GM18526 (cell line): ENCODE measurements around the gene ERMP1.

Source experiments
- POLR2A ChIP-seq: IDR thresholded peaks from 3 replicates; pipeline ENCODE4 v1.6.1; 2011; ENCODE audit not compliant: insufficient read length; ENCODE audit errors: extremely low read depth

The ERMP1 gene

DNA sequence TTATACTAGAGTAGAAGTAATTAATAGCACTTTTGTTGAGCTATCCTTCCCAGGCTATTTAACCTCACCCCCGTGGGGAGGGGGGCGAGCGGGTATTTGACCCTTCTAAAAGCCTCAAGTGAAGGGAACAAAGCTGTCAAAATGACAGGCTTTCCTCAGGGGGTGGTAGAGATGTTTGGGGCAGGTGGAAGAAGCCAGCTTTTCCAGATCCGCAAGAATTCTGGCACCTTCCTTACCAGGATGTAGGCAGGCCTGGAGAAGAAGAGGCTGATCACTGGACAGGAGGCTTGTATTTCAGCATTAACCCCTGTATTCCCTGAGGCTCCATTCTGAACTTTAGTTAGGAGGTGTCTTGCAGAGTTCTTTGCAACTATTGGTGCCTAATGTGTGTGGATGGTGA, 31.5 kb upstream of the ERMP1 start:
- no peak for TF ChIP-seq POLR2A

DNA sequence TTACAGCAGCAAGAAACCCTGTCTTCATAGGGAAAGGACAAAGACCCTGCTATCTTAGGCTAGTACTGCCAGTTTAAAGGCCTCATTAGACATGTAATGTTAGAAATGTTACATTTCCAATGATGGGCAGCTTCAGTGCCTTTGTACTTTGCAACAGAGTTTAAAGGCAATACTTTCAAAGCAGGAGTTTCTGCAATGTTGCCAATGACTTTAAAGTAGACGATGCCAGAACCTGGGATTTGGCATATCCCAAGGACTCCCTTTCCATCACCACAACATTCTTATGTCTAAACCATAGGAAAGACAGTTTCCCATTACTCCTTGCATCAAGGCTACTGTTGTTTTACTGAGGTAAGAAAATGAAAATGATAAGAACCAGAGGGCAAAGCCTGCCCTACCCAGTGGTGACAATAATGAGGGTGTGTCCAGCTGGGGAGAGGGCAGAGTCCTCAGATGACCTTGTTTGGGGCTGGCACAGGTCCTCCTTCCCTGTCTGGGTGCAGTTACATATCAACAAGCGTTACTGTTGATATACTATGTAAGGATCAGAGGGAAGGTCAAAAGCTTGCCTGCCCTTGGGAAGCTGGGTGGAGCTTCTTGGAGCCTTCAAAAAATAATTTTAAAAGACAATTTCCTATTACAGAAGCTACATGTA, 30.3 kb upstream of the ERMP1 start:
- no peak for TF ChIP-seq POLR2A

DNA sequence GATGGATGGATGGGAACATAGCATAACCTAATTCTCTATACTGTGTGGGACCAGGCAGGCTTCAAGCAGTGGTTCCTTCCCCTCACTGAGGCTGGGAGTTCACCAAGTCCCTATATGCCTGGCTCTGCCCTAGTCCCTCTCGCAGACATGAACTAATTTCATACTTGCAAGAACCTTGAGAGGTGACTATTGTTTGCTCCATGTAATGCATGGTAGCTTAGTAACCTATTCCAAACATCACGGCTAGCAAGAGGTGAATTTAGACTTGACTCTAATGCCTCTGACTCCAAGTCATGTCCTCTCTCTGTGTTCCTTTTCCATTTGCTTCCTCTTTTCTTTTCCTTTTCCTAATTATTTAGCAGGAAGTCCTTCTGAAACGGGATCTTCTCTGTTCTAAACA, 25.9 kb upstream of the ERMP1 start:
- TF ChIP-seq POLR2A = no peak

DNA sequence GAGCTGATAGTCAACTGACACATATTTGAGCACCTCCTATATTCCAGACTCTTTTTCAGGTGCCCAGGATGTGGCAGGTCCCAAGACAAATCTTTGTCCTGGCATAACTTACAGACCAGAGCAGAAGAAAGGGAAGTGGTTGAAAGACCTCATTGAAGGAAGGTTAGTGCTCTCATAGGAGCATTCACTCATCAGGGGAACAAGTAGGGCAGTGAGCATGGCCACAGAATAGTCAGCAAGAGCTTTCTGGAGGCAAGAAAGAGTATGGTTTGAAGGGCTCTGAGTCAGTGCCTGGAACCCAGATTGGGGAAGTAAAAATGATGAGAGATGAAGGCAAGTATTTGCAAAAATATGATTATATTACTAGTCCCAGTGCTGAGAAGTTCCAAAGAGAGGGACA, 25.0 kb upstream of the ERMP1 start:
- no peak for TF ChIP-seq POLR2A

DNA sequence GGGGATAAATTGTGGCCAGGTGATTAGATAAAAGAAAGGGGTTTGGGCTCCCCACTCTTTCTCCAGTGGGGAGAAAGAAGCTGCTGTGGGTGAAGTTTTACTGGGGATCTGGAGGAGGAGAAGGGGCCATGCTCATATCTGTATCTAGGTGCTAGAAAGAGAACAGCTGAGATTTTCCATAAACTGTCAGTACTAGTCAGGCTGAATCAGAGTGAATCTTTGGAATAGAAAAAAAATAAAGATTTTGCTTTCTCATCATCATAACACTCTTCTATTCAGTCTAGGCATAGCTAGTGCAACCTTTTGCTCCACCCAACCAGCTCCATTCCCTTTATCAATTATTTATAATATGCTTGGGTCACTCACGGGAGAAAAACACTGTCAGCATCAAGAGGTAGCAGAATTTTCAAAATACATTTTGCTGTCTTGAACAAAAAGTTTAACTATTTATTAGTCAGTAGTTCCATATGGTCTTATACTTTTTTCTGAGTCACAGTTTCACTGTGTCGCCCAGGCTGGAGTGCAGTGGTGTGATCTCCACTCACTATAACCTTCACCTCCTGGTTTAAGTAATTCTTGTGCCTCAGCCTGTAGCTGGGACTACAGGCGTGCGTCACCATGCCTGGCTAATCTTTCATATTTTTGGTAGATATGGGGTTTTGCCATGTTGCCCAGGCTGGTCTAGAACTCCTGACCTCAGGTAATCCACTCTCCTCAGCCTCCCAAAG, 21.3 kb upstream of the ERMP1 start:
- no peak for TF ChIP-seq POLR2A

DNA sequence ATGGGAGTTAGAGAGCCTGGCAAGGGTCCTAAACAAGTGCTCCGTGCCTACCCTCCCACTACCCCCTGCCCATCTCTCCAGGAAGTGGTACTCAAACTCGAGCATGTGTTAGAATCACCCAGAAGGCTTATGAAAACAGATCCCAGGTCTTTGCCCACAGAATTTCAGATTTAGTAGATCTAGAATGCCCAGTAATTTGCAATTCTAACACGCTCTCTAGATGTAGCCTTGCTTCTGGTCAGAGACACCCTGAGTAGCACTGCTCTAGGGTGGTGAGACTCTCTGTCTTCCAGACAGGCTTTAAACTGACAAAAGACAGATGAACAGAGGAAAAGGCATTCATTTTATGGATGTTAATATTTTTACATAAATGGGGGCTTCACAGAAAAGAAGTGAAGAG, 20.7 kb upstream of the ERMP1 start:
- TF ChIP-seq POLR2A = no peak

DNA sequence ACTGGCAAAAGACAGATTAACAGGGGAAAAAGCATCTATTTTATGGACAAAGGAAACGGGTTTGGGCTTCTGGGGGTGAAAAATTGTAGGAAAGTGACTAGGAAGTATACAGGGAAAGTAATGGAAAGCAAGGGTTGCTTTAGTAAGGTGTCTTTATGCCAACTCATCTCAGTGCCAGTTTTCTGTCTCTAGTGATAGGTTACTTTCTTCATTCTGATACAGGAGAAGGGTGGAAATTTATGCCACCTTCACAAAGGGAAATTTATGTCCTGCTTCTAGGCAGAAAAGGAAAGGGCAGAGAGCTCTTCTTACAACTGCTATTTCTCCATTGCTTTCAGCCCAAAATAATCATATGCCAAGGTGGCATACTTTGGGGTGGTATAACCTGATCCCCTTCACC, 20.1 kb upstream of the ERMP1 start:
- TF ChIP-seq POLR2A = no peak

DNA sequence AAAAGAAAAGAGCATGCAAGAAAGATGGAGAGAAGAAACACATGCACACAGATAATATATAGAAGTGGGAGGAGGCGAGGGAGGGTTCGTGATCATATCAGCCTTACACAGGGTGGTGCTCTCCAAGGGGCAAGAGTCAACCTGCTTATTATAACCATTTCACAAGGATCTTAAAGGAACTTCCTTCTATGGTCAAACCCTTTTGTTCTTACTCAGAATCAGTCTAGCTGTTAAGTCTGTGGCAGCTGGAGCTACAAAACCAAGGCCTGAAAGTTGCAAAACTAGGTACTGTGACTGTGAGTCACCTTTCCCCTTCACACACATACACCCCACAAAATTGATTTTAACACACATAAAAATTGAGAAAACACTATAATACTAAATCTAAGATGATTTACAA, 18.5 kb upstream of the ERMP1 start:
- TF ChIP-seq POLR2A = no peak

DNA sequence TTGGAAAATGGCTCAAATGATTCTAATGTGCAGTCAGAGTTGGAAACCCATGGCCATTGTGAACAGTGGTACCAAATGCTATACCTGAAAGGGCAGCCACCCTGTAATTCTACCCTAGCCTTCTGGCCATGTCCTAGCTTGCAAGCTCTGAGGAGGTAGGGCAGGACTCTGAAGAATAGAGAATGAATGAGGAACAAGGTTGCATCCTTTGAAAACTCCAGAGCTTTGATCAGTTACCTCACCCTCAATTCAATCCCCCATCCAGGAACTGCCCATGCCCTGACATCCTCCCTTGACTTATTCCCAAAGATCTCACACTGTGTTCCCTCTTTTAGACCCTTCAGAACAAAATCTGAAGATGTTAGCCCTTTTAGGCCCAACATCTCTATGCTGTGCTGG, 17.8 kb upstream of the ERMP1 start:
- TF ChIP-seq POLR2A = no peak

DNA sequence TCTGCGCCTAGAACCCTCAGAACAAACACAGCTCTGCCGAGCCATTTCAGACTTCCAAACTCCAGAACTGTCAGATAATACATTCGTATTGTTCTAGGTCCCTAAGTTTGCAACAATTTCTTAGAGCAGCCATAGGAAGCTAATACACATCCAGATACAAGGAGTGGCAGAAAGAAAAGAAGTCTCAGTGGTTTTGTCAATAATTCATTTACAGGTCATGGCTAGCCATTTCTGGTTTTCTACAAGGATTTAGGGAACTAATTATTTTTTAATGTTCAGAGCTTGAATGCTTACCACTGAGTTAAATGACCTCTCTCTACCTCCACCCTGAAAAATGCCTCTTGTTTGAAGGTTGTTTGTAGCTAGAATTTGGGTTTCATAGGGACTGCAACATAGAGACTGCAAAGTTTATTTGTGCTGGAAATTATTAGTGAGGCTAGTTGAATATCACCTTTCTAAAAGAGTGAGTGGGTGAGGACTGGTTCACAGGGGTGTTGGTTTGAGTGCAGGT, 15.5 kb upstream of the ERMP1 start:
- TF ChIP-seq POLR2A = no peak

DNA sequence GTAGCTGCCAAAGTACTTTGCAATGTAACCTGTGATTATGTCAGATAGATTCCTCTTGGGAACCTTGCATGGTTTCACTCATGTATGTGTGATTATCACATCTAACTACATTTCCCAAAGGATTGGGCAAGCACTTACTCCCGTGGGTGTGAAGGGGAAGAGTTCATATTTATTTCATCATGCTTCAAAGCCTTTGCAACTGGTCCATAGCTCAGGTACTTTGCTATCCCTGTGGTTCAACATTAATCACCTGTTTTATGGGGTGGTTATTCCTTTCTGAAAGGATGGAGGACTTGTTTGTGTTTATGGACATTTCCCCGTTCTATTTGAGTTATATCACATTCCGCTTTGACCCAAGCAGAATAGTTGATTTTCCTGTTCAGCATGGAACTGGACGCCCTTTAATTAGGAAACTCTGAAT, 13.6 kb upstream of the ERMP1 start:
- TF ChIP-seq POLR2A = no peak

DNA sequence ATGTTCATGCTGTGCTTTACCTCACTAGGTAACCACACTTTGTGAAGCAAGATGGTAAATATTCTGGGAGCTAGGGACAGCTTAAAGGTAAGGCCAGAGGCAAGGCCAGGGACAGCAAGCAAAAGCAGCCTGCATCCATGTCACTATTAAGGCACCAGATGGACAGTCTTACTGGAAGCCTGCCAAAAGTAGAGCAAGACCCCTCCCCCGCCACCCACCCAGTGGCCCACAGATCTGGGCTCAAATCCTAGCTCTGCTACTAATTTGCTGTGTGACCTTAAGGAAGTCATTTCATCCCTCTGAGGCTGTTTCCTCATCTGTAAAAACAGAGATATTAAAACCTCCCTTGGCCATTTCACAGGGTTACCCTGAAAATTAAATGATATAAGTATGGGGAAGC, 13.2 kb upstream of the ERMP1 start:
- TF ChIP-seq POLR2A = no peak

DNA sequence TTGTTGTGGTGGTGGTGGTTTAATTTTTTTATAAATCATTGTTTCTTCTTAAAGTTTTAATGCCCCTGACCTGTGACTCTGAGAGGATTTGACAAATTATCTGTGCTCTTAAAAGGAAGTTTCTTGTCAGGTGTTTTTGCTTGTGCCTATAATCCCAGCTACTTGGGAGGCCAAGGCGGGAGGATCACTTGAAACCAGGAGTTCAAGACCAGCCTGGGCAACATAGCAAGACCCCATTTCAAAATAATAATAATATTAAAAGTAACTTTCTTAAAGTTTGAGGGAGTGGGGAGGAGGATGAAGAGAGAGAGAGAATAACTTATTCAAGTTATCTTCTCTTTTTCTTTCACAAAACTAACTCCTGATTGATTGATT, 12.2 kb upstream of the ERMP1 start:
- TF ChIP-seq POLR2A = no peak

DNA sequence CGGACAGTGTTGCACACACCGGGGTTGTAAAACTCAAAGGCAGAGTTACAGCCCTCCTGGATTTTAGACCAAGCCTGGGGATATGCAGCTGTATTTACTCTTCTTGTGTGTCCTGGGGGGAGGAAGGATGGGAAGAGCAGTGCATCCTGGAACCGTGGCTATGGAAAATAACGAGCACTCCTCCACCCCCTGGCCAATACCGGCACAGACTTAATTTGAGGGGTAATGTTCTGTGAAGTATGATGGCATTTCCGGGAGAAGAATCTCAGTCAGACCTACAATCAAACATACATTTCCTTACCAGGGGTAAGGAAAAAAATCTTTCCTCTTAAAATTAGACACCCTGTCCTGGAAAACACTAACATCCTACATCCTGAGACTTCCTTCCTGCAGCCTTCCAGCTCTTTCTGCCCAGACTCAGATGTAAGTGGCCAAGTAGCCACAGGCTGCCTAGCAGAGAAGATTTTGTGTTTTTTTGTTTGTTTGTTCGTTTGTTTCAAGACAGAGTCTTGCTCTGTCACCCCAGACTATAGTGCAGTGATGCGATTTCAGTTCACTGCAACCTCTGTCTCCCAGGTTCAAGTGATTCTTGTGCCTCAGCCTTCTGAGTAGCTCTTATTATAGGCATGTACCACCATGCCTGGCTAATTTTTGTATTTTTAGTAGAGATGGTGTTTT, 11.0 kb upstream of the ERMP1 start:
- TF ChIP-seq POLR2A = no peak

DNA sequence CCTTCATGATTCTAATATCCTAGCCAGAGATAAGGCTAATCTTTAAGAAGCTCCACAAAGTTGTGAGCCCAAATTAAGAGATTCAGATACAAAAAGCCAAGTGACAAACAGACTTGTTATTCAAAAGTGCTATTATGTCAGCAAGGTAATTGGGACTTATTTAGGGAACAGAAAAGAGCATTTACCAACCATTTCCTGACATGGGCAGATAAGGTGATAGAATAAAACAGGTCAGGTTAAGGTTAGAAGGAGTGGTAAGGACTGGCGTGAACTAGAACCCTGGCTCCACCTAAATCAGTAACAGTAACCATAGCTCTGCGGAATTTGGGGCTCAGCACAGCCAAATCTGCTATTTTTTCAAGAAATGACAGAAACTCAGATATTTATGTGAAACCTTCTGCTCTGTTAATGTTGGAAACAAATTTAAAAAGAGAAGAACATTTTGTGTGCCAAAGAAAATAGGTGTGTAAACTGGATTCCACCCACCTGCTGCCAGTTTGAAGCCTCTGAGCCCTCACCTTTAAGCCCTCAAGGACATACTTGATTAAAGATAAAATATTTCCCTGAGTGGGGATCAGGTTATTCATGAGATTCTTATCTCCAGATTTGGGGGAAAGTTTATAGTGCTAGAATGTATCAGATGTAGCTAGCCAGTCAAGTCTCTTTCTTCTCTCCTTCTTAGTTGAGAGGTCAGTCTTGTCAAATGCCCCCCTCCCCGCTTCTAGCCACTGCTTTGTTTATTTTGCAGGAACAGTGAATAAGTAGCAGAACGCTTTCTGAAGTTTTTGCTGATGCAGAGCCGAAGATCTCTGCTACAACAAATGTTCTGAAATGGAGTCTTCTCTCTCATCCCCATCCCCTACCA, 10.2 kb upstream of the ERMP1 start:
- no peak for TF ChIP-seq POLR2A

DNA sequence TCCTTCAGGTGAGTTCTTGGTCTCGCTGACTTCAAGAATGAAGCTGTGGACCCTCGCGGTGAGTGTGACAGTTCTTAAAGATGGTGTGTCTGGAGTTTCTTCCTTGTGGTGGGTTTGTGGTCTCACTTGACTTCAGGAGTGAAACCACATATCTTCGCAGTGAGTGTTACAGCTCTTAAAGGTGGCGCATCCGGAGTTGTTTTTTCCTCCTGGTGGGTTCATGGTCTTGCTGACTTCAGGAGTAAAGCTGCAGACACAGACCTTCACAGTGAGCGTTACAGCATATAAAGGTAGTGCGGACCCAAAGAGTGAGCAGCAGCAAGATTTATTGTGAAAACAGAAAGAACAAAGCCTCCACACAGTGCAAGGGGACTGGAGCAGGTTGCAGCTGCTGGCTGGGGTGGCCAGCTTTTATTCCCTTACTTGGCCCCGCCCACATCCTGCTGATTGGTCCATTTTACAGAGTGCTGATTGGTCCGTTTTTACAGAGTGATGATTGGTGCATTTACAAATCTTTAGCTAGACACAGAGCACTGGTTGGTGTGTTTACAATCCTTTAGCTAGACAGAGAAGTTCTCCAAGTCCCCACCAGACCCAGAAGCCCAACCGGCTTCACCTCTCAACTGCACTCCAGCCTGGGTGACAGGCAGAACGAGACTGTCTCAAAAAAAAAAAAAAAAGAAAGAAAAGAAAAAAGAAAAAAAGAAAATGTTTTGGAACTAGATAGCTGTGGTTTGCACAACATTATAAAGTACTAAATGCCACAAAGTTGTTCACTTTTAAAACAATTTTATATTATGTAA, 9.1 kb upstream of the ERMP1 start:
- TF ChIP-seq POLR2A = no peak
